Pancreas (tissue), 10 donors: ENCODE results near the gene RPRD1B. TPM values are rescaled to one million over a fixed set of nuclear protein-coding genes. Genes with fewer than 3 reads are reported as not detected.
A peak's percentile ranks its signal among the peaks of the same experiment; 100 is the strongest.

Source experiments
- ATAC-seq, 4 donors: fragments of 200-7000 bp; cut with Tn5 transposase; one replicate each; pipeline versions ENCODE4 v1.8.0 to v1.9.1; 2020; ENCODE audit warnings: mild to moderate bottlenecking in 4 of 4, moderate library complexity in 4 of 4
- DNase-seq, 6 donors: peaks; one replicate each; pipeline ENCODE4 v3.0.0-alpha.2; 2020
- FAIRE-seq: peaks from 2 replicates; lab custom pipeline; 2012; peaks lifted over from hg19 to GRCh38; lab: Jason Lieb, UNC
- H3K27ac ChIP-seq, 4 donors: fragments of 200-600 bp; sonication (generic); 1 replicate in 3 of 4; 2 replicates in 1 of 4; pipeline versions ENCODE4 v1.5.0 to v1.8.0; 2020
- H3K27me3 ChIP-seq, 4 donors: fragments of 200-600 bp; one replicate each; pipeline ENCODE4 v1.8.0; 2021
- H3K36me3 ChIP-seq, 3 donors: fragments of 200-600 bp; sonication (generic) in 1 of 3; one replicate each; pipeline versions ENCODE4 v1.5.0 to v1.8.0; 2020 to 2021
- H3K4me1 ChIP-seq, 3 donors: fragments of 200-600 bp; one replicate each; pipeline ENCODE4 v1.8.0; 2021
- H3K4me3 ChIP-seq, 4 donors: fragments of 200-600 bp; sonication (generic) in 2 of 4; one replicate each; pipeline versions ENCODE4 v1.5.0 to v1.8.0; 2020 to 2021
- H3K9me3 ChIP-seq, 4 donors: fragments of 200-600 bp; one replicate each; pipeline ENCODE4 v1.8.0; 2021
- CTCF ChIP-seq, 4 donors: fragments of 200-600 bp; sonication (generic) in 3 of 4; IDR thresholded peaks; one replicate each; pipeline versions ENCODE4 v1.5.0 to v1.8.0; 2021; ENCODE audit warnings: antibody characterized with exemption in 4 of 4
- WGBS, 2 donors: extraction: QIAGEN DNeasy Blood & Tissue Kit; methylation state at CpG; one replicate each; pipeline ENCODE4 v1.1.7; 2013; 5-methylcytosine and 5-hydroxymethylcytosine counted together
- intact Hi-C, 3 donors: fragments of 100-400 bp; cut with DNase I; formaldehyde crosslinking; loops; one replicate each; pipeline versions ENCODE4 v1.11.1 to v1.14.2; 2022
- polyA plus RNA-seq, 2 donors: library from polyadenylated mRNA; stranded (reverse); fragments of 200-250 nt; gene quantifications; one replicate each; pipeline ENCODE4 v1.2.3, GENCODE V29; 2013
- total RNA-seq, 6 donors: library from RNA; stranded (reverse); fragmentation: NEBNext Ultra II Directional in 4 of 6; extraction: Animal tissue kit (Norgen Biotek cat#: 25700) in 4 of 6; gene quantifications; one replicate each; pipeline versions ENCODE4 v1.2.1 to v1.2.4, GENCODE V29; 2021 to 2023
- donor health status: healthy with polysubstance abuse.
- donor health status: DM: no; HTN: no; CAD: no; lungs with moderate emphysema.
- donor health status: DM: no; HTN: no; CAD: no.
- donor health status: control.
- donor health status: control.
- donor health status: Bipolar disorder and iron deficiency.
- donor health status: DM: yes; HTN: yes; CAD: no.
- donor health status: DM: no; HTN: no; CAD: no.
- donor health status: DM: no; HTN: no; CAD: no.
- donor health status: DM: yes; HTN: yes; CAD: no.

RPRD1B gene
- total and polyA plus RNA-seq, 8 donors = 6.0 to 19.7 (median 12.0) TPM

- FAIRE-seq (no peak), DNase-seq (no peak), ATAC-seq (peak in 3 of 4 donors; percentile 35 to 43 (median 38))
- H3K27me3 ChIP-seq = no peaks in the 10 kb centered on the region
- 67 to 69% methylated on average over 10 of the region's 10 CpGs for WGBS, 2 donors
- TF ChIP-seq CTCF (IDR thresholded peaks at IDR 0.05) = no peak
- intact Hi-C loops = loop anchor here in 1 of 3 donors (5.0 kb wide), 1 partner anchor 423 kb away; no protein-coding TSS in a partner anchor
- H3K36me3 ChIP-seq = peaks cover 0 to 9% (median 7%) of the 10 kb centered on the region in 3 donors
- no peaks in the 10 kb centered on the region for H3K9me3 ChIP-seq
- no peak overlapping the region for H3K4me3 ChIP-seq
- peaks cover 0 to 23% (median 11%) of the 10 kb centered on the region in 3 donors for H3K4me1 ChIP-seq
- peak overlapping the region in 2 of 4 donors; percentile 16 to 24 for H3K27ac ChIP-seq
Measured at GRCh38 chr20:37990571-37991151, 42.9 kb upstream of the RPRD1B start.

GRCh38 chr20:37991157-37991866 lies 42.2 kb upstream of the RPRD1B start:
- Histone ChIP-seq H3K36me3 (peaks cover 0 to 15% (median 13%) of the 10 kb centered on the region in 3 donors), H3K4me1 (peaks cover 0 to 16% (median 7%) of the 10 kb centered on the region in 3 donors), H3K4me3 (no peak overlapping the region), H3K27ac (no peak overlapping the region), H3K27me3 (no peaks in the 10 kb centered on the region), H3K9me3 (no peaks in the 10 kb centered on the region)
- FAIRE-seq = no peak
- no peak for DNase-seq
- ATAC-seq = peak in 1 of 4 donors; percentile 10
- intact Hi-C loops = loop anchor here in 1 of 3 donors (5.0 kb wide), 1 partner anchor 424 kb away; no protein-coding TSS in a partner anchor
- WGBS, 2 donors = 80 to 84% methylated on average over 4 of the region's 4 CpGs
- TF ChIP-seq CTCF (IDR thresholded peaks at IDR 0.05) = no peak

GRCh38 chr20:37991908-37992307 lies 41.6 kb upstream of the RPRD1B start:
- intact Hi-C loops = loop anchor here in 1 of 3 donors (5.0 kb wide), 1 partner anchor 425 kb away; no protein-coding TSS in a partner anchor
- 87 to 89% methylated on average over 4 of the region's 4 CpGs for WGBS, 2 donors
- no peak for ATAC-seq
- TF ChIP-seq CTCF (IDR thresholded peaks at IDR 0.05) = no peak
- no peak for FAIRE-seq
- Histone ChIP-seq H3K4me3 (no peak overlapping the region), H3K9me3 (no peaks in the 10 kb centered on the region), H3K36me3 (peaks cover 0 to 21% (median 18%) of the 10 kb centered on the region in 3 donors), H3K27me3 (no peaks in the 10 kb centered on the region), H3K4me1 (peaks cover 0 to 11% (median under 1%) of the 10 kb centered on the region in 3 donors), H3K27ac (no peak overlapping the region)
- no peak for DNase-seq

GRCh38 chr20:37992802-37993409 lies 40.6 kb upstream of the RPRD1B start:
- Histone ChIP-seq H3K27ac (no peak overlapping the region), H3K4me1 (peaks cover 0 to 2% (median 0%) of the 10 kb centered on the region in 3 donors), H3K9me3 (no peaks in the 10 kb centered on the region), H3K36me3 (peaks cover 3 to 31% (median 25%) of the 10 kb centered on the region in 3 donors), H3K4me3 (no peak overlapping the region), H3K27me3 (no peaks in the 10 kb centered on the region)
- DNase-seq (no peak), FAIRE-seq (no peak), ATAC-seq (peak; percentile 32 to 68 (median 46))
- intact Hi-C loops = loop anchor here in 1 of 3 donors (5.0 kb wide), 1 partner anchor 426 kb away; no protein-coding TSS in a partner anchor
- WGBS, 2 donors = 53 to 64% methylated on average over 5 of the region's 5 CpGs
- peak in 3 of 4 donors; percentile 25 to 41 (median 38) for TF ChIP-seq CTCF (IDR thresholded peaks at IDR 0.05)
